Stimulated activated CD4-positive, alpha-beta T cell treated with anti-CD3 and anti-CD28 coated beads, TNF-alpha, amount 100 ng/mL, for 48 hours (primary cell): ENCODE data around the gene TBATA.

ENCODE experiments used
- DNase-seq, 3 donors: peaks; one replicate each; pipeline ENCODE4 v3.0.0-alpha.2; 2020; ENCODE audit warnings: low read depth in 3 of 3

The TBATA gene, protein sequence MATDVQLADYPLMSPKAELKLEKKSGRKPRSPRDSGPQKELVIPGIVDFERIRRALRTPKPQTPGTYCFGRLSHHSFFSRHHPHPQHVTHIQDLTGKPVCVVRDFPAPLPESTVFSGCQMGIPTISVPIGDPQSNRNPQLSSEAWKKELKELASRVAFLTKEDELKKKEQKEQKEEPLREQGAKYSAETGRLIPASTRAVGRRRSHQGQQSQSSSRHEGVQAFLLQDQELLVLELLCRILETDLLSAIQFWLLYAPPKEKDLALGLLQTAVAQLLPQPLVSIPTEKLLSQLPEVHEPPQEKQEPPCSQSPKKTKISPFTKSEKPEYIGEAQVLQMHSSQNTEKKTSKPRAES

DNA sequence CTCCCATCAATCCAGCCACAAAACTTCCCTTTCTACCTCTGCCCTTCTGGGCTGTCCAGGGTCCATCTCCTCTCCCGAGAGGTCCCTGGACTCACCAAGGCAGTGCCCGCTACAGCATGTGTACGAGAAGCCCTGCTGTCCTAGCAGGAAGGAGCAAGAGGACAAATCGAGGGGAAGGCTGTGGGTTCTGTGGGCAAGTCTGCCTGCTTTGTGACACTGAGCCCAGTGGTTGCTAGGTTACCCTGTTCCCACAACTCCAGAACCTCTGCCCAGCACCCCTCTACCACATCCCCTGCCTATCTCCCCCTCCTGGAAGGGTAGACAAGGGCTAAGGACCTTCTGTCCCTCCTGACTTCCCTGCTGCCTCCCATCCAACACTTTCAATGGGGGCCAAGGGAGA, at the start of gene TBATA:
TSS of gene TBATA (minus strand) at position 188 of the 400 bp plus-strand sequence. CDS start 1,998 bp downstream, outside the sequence.
- DNase-seq = no peak

DNA sequence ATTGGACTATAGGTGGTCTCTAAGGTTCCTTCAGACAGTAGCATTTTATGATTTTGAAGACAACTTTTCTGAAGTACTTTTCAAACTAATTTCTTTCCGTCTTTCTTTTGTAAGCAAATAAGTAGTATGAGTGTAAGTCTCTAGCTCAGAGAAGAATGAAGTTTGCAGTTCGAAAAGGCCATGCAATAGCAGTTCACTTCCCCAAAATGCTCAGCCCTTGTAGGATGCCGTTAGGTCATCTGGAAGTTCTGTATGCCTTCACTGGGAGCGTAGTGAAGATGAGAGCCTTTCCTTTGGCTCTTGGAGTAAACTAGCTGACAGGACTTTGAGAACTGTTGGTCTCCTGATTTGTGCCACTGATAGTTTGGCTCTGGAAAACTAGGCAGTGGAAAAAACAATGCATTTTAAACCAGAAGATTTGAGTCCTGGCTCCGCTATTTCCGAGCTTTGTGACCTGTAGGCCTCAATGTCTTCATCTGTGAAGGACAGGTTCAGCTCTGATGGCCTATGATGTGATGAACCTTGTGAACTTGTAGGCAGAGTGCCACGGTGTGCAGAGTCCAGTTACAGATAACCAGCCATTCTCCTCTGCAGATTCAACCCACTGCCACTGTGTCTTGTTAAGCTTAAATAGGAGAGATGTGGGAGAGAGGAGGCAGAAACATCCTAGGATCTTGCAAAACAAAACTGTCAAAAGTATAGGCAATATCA, 49.4 kb upstream of the TBATA start:
- no peak for DNase-seq

DNA sequence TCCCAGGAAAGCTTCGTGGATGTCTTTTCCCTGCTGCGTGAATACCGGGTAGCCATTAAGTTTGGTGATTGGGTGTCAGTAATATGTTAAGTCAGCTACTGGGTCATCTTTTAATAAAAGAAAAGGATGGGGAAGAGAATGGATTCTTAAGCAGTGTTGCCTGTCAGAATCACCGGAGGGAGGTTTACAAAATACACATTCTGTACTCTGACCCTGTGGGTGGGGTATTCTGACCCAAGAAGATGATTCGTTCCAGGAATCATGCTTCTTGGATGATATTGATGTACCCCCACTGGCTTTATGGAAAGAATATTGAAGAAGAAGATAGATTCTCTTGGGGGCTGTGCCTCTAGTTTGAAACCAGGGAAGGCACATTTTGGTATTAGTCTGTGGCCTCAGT, 48.8 kb upstream of the TBATA start:
- no peak for DNase-seq

DNA sequence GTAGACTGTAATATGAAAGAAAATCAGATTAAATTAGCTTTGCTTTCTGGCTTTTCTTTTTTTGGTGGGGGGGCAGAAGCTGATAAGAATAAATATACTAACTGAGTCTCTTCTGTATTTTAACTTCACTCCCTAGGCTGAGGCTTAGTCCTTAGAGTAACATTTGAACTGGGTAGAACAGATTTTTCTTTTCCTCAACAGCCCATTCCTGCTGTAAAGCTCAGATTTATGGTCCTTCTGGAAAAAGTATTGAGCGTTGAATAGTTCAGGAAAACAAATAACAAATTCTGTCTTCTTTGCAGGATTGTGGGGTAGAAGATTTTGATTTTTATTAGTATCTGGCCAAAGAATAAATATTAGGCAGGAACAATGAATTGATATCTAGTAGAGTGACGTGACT, 48.4 kb upstream of the TBATA start:
- DNase-seq = no peak

DNA sequence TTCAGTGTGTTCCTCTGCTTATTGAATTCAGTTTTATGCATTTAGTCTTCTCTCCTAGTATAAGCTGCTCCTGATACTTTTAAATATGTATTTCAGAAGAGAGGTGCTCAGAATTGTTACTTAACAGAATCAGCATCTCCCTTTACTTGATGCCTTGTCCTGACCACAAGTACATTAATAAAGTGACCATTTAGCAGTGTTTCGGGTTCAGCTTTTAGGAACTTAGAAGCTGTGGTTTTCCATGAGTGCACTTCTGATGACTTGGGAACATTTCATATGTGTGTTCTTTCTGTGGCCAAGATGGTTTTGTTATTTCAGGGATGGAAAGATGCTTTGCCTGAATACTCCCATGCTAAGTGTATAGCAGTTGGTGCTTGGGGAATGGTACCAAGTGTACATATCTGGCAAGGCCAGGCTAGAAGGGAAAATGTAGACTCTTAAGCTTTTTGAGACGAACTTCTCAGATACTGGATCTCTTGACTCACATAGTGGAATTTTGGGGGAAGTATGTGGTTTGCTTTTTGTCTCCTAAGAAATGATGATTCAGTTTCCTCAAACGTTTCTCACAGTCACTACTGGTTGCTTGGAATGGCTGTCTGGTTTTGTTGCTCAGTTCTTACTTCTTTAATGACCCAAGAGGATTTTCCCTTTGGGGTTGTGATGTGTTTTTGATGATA, 47.8 kb upstream of the TBATA start:
- no peak for DNase-seq

DNA sequence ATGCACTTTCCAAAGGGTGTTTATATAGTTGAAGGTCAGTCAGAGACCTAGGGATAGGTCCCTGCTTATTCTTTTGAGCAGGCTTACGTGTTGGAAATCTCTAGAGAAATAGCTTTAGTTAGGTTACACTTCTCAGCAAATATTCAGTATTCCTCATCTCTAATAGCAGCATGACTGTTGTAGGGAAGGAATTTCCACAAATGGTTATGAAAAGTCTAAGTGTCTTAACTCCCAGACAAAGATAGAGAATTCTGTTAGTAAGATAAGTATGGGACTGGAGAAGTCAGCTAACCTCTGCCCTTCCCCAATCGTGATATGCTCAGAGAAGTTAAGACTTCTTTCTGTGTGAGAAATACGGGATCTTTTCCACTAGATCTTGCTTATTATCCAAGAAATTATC, 47.0 kb upstream of the TBATA start:
- DNase-seq = no peak

DNA sequence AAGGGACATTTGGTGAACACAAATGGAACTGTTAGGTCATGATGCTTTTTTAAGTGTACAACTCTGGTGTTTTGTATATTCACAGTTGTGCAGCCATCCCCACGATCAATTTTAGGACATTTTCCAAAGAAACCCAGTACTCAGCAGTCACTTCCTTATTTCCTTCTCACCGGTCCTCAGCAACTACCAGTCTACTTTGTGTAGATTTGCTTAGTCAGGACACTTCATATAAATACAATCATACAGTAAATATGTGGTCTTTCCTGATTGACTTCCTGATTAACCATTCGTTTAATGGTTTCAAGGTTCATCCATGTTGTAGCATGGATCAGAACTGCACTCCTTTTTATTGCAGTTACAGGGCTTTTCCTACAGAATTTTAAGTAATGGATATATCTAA, 45.0 kb upstream of the TBATA start:
- no peak for DNase-seq

DNA sequence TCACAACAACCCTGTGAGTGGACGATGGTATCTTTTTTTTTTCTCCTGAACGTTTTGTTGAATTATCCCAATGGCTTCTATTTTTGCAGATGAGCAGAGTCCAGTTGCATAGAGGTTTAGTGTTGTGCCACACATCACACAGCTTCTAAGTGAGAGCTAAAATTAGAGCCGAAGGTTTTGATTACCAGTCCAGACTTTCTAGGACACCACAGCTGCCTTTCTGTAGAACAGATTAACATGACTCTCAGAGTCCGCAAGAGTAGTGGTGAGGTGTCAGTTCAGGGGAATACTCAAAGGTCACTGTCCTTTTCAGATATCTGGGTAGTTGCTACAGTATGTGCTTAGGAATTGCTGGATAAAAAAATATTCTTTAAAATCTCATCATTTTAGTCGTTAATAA, 44.4 kb upstream of the TBATA start:
- no peak for DNase-seq

DNA sequence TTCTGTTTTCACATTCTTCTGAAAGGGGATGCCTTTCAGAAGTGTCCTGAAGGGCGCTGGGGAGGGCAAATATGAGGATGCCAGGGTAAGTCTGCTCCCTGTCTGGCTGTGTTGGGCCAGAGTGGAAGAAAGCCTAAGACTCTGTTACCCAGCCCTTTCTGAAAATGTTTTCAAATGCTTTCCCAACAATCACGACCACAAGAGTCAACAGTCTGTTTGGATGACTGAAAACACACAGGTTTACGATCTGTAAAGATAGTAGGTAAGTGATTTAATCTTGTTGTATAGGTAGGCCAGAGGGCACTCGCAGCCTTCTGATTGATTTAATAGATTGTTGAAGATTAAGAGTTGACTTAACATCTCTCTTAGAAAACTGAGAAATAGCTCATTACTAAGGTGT, 43.7 kb upstream of the TBATA start:
- DNase-seq = no peak

DNA sequence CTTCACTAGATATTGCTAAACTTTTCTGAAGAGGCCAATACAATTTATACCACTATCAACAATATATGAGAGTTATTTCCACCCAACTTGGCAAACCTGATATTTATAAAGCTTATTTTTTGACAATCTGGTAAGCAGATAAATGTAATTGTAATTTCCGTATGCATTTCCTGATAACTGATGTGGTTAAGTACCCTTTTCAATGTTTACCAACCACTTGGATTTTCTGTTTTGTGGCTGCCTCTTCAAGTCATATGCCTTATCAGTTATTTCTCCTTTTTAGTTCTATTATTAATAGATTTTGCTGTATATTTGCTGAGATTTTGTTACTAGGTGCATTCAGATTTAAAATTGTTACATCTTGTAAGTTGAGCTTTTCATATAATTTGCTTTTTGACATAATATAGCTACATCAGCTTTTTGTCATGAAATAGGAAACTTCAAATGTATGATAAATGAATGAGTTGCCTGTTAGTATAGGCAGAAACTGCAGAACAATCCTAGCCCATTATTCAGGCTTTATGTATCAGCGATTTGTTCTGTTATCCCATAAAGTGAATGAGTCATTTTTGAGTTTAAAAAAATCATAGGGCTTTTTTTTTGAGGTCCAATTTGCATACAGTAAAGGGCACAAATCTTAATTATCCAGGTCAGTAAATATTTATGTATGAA, 42.0 kb upstream of the TBATA start:
- DNase-seq = no peak

DNA sequence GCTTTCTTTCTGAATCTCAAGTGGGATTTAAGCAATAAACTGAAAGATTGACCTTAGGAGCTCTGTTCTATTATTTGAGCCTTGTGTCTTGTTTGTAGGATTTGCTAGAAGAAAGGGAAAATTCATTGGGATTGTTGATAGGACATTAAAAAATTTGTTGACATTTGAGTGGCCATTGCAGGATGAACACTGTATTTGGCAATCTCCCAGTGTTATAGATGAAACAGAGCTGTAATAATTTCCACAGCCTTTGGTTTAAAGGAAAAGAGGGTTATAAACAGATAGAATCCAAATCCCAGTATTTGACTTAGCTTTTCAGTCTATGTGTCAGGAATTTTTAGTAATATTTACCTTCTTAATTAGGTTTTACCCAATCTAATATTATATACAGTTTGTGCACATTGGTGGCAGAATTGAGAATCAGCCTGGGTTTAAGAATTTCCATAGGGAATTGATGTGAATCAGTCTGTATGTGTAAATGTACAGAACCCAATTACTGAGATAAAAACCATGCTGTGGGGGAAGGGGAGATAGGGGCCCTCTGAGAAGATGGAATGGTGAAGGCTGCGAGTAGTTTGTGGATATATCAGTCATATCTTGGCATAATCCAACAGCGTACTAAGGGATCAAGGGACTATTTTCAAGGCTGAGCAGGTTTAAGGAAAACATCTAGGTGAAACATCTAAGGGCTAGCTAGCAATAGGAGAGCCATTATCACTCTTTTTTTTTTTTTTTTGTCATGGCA, 37.1 kb upstream of the TBATA start:
- no peak for DNase-seq

DNA sequence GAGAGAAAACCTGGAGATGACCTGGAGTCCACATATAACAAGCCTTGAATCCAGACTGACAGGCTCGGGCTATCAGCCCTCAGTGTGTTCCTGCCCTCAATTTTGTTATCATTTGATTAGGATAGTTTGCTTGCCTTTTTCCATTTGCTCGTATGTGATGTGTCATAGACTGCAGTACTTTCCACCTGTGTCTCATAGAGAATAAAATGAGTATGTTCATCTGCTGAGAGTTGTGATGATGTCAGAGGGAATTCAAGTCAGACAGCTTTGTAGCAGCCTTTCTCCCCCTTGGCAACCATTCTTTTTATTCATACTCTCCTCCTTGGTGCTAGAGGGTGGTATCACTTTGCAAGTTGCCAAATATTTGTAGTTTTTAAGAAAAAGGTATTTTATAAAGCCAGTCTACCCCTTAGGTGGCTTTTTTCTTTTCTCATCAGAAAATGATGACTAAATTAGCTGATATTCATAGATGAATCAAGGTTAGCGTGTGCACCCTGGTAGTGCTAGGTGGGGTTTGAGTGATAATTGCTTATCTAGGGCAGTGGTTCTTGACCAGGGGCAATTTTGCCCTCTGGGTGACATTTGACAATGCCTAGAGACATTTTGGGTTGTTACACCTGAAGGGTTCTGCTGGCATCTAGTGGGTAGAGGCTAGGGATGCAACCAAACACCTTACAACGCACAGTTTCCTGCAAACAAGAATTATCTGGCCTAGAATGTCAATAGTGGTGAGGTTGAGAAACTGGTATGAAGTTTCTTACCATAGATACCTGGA, 36.0 kb upstream of the TBATA start:
- no peak for DNase-seq

DNA sequence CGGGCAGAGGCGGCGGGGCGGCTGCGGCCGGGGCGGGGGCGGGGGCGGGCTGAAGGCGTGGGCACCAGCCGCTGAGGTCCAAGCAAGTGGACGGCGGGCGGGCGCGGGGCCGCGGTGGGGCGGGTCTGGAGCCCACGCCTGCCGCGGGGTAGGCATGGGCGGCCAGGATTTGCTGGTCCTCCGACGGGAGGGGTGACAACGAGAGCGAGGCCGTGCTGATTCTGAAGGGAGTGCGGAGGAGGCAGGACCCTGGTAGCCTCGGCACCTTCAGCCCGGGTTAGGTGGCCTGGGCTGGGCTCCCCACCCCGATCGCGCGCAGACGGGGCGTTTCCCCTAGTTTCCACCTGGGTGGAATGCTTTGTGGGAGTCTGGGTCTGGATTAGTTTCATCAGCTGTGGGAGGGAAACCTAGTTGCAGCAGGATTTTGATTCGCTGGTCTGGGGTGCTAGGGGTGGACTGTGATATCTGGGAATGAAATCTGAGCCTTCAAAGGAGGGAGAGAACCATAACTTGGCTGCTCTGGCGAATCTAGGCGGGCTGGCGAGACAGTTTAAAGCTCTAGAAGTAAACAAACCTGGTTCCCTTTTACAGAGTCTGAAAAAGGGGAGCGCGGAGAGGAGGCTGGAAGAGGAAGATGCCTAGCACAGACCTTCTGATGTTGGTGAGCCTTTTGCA, 31.2 kb upstream of the TBATA start:
- peak in 1 of 3 donors; percentile 20 for DNase-seq

DNA sequence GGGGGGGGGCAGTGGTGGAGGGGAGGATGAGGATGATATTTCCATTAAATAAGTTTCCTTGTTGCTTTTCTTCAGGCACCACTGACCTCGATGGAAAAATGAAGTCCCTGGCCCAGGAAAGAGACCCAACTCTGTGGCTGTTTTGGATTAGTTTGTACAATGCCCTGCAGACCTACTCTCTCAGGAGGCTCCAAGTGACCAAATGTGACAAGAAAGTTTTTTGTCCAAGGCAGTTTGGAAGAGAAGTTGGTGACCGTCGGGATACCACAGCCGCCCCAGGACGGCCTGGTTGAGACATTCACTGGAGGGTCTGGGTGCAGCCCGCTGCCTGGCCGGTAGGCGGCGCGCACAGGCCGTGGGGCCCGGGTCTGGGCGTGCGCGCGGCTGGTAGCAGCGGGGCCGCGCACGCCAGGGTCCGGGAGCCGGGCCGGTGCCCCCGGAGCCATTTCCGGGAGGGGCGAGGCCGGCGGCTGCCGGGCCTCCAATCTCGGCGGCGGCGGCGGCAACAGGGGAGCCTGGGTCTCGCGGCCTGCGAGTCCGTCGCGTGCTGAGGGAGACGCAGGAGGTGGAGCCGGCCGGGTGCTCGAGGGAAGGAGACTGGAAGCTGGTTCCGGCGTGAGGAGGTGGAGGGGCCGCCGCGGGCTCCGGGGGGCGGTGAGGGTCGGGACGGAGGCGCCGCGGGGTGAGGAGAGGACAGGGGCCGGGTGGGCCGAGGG, 30.5 kb upstream of the TBATA start, which contains the start of gene SGPL1:
TSS of gene SGPL1 (plus strand) at position 445 of the 716 bp plus-strand sequence. CDS start 906 bp downstream, outside the sequence.
- DNase-seq = peak; percentile 73 to 83 (median 77)

DNA sequence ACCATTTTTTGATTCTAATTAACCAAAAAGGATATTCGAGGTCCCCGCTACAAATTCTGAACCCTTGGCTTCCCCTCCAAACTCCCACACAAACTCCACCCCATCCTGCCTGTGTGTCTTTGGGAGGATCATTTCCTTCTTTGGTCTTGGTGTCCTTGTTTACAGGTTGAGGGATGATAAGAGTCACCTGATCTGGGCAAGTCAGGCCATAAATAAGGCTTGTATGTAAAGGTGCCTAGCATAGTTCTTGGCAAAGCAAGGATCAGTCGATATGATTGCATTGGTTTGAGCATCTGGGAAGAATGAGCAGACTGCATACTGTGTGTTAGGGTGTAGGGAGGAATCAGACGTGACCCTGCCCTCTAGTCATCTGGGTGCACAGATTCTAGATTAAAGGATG, 28.9 kb upstream of the TBATA start:
- DNase-seq = no peak

DNA sequence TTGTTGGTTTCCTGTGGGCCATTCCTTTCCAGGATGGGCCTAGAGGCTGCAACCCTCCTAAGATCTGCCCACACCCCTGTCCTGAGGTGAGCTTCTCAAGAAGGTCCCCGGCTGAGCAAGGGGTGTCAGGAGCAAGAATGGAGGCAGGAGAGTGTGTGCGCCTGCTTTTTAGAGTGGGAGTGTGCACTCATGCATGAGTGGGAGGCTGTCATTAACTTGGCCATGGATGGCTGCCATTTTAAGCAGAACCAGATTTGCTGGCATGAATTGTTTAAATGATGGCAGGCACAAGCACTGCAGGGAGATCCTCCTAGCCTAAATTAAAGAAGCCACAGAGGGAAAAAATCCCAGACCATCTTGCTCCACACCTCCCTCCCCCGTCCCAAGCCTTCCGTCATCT, 27.6 kb upstream of the TBATA start:
- no peak for DNase-seq

DNA sequence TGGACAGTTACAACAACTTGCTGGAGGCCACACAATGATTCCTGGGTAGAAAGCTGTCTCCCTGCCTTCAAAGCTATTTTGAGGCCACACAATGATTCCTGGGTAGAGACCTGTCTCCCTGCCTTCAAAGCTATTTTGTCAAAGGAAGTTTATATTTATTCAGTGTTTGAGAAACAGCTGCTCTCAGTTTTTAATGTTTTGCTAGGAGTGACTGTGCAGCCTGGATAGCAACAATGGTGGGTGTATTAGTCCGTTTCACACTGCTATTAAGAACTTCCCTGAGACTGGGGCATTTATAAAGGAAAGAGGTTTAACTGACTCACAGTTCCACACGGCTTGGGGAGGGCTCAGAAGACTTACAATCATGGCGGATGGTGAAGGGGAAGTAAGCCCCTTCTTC, 26.7 kb upstream of the TBATA start:
- DNase-seq = no peak

DNA sequence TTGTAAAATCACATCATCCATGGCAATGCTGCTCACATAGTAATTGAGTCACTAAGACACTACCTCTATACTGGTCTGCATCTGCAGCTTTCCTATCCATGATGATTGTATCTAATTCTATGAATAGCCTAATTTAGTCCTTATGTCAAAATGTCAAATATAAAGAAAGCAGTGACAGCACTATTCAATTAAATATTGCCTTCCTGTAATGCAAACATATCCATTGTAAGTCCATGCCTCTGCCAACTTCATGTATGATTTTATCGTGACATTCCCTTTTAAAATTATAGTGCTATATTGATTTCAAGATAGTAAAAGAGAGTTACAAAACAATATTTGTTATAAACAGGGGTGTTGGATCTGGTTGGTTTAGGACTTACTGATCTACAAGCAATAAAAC, 25.8 kb upstream of the TBATA start:
- no peak for DNase-seq

DNA sequence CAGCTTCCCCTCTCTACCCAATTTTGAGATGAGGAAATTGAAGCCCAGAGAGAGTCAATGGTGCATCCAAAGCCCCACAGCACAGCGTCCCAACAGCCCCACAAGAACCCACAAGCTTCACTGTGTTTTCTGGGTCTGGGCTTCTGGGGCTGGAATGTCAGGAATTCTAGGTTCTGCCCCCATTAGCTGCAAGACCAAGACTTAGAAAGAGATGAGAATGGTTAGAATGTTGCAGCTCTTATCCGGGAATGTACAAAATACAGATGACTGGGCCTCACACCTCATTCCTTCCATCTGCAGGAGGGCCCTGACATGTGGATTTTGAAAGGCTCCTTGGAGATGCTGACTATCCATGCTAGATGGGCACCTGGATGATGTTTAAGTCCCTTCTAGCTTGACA, 24.5 kb upstream of the TBATA start:
- no peak for DNase-seq
